OCI-LY3 (cell line): ENCODE measurements around the gene CERS2.

ENCODE experiments used
- H2AFZ ChIP-seq: fragments of 200-600, 300-600 bp; shearing (Covaris generic); 2 replicates; pipeline ENCODE4 v1.6.0; 2014; ENCODE audit warnings: antibody characterized with exemption, low read depth, low read length
- H3K27ac ChIP-seq: fragments of 200-600, 300-600 bp; sonication (generic); 2 replicates; pipeline ENCODE4 v1.5.1; 2014; ENCODE audit warnings: mild to moderate bottlenecking, low read length, moderate library complexity, mixed read lengths
- H3K27me3 ChIP-seq: fragments of 200-600, 300-600 bp; sonication (generic); 2 replicates; pipeline ENCODE4 v1.6.1; 2014; ENCODE audit warnings: low read depth, low read length, mixed read lengths
- H3K36me3 ChIP-seq: fragments of 200-600, 300-600 bp; sonication (generic); replicated peaks from 2 replicates; pipeline ENCODE3; 2014; ENCODE audit warnings: low read depth, low read length, mixed read lengths
- H3K4me1 ChIP-seq: fragments of 300-600, 200-600 bp; sonication (generic); 2 replicates; pipeline ENCODE4 v1.6.1; 2014; ENCODE audit warnings: low read length, mixed read lengths
- H3K4me2 ChIP-seq: fragments of 200-600, 300-600 bp; sonication (generic); 2 replicates; pipeline ENCODE4 v1.6.1; 2014; ENCODE audit warnings: low read length, mixed read lengths
- H3K4me3 ChIP-seq: fragments of 300-600, 200-600 bp; sonication (generic); 2 replicates; pipeline ENCODE4 v1.5.1; 2014; ENCODE audit warnings: antibody characterized with exemption, mild to moderate bottlenecking, low read length, moderate library complexity
- H3K79me2 ChIP-seq: fragments of 300-600, 200-600 bp; shearing (Covaris generic); 2 replicates; pipeline ENCODE4 v1.6.1; 2014; ENCODE audit warnings: mild to moderate bottlenecking, low read length, mixed read lengths
- H3K9ac ChIP-seq: fragments of 300-600, 200-600 bp; shearing (Covaris generic); 2 replicates; pipeline ENCODE4 v1.6.0; 2014; ENCODE audit warnings: mild to moderate bottlenecking, low read length, moderate library complexity
- H3K9me3 ChIP-seq: fragments of 200-600, 300-600 bp; shearing (Covaris generic); 2 replicates; pipeline ENCODE4 v1.6.1; 2014; ENCODE audit warnings: low read length, mixed read lengths; ENCODE audit not compliant: insufficient read depth
- H4K20me1 ChIP-seq: fragments of 200-600, 300-600 bp; sonication (generic); 2 replicates; pipeline ENCODE4 v1.6.1; 2016; ENCODE audit warnings: low read length, mixed read lengths; ENCODE audit not compliant: insufficient read depth
- CTCF ChIP-seq: fragments of 200-600, 300-600 bp; sonication (generic); IDR thresholded peaks from 2 replicates; pipeline ENCODE4 v1.5.1; 2014; ENCODE audit warnings: antibody characterized with exemption, low read length, low read depth
- EZH2phosphoT487 ChIP-seq: fragments of 200-600 bp; shearing (Covaris generic); IDR thresholded peaks from 2 replicates; pipeline ENCODE4 v1.6.1; 2018; ENCODE audit warnings: antibody characterized with exemption, mixed run types, low read depth

Gene CERS2

GRCh38 chr1:150964164-150964489, 10.5 kb downstream of the CERS2 start:
- peaks cover 11% of the 10 kb centered on the region for H3K79me2 ChIP-seq
- no peaks in the 10 kb centered on the region for H3K27me3 ChIP-seq
- no peak for TF ChIP-seq CTCF
- TF ChIP-seq EZH2phosphoT487, result no peak
- H3K9me3 ChIP-seq, result no peaks in the 10 kb centered on the region
- H3K36me3 ChIP-seq, result peaks cover 87% of the 10 kb centered on the region
- H3K4me2 ChIP-seq, result no peak overlapping the region
- no peaks in the 10 kb centered on the region for H3K4me1 ChIP-seq
- H3K4me3 ChIP-seq, result no peak overlapping the region
- H4K20me1 ChIP-seq, result 0 out of 2 replicates have a peak, but pooled peaks cover 6% of the 10 kb centered on the region
- no peak overlapping the region for H3K27ac ChIP-seq
- H3K9ac ChIP-seq, result no peak overlapping the region
- H2AFZ ChIP-seq, result no peak overlapping the region

GRCh38 chr1:150963321-150964163, 11.1 kb downstream of the CERS2 start:
- no peaks in the 10 kb centered on the region for H3K27me3 ChIP-seq
- peaks cover 87% of the 10 kb centered on the region for H3K36me3 ChIP-seq
- H3K9ac ChIP-seq, result no peak overlapping the region
- H3K9me3 ChIP-seq, result no peaks in the 10 kb centered on the region
- no peak overlapping the region for H3K4me3 ChIP-seq
- H2AFZ ChIP-seq, result no peak overlapping the region
- no peak for TF ChIP-seq EZH2phosphoT487
- no peak for TF ChIP-seq CTCF
- H3K79me2 ChIP-seq, result peaks cover 5% of the 10 kb centered on the region
- H3K4me2 ChIP-seq, result no peak overlapping the region
- no peaks in the 10 kb centered on the region for H4K20me1 ChIP-seq
- no peaks in the 10 kb centered on the region for H3K4me1 ChIP-seq
- no peak overlapping the region for H3K27ac ChIP-seq

- H3K27me3 ChIP-seq, result no peaks in the 10 kb centered on the region
- no peaks in the 10 kb centered on the region for H3K9me3 ChIP-seq
- H3K9ac ChIP-seq, result no peak overlapping the region
- no peaks in the 10 kb centered on the region for H3K79me2 ChIP-seq
- H3K27ac ChIP-seq, result no peak overlapping the region
- no peak overlapping the region for H3K4me2 ChIP-seq
- H3K4me3 ChIP-seq, result no peak overlapping the region
- TF ChIP-seq CTCF, result no peak
- no peak for TF ChIP-seq EZH2phosphoT487
- H4K20me1 ChIP-seq, result no peaks in the 10 kb centered on the region
- H2AFZ ChIP-seq, result no peak overlapping the region
- H3K36me3 ChIP-seq, result peaks cover 75% of the 10 kb centered on the region
- no peaks in the 10 kb centered on the region for H3K4me1 ChIP-seq
Observed at GRCh38 chr1:150961756-150962155, 12.9 kb downstream of the CERS2 start.

- TF ChIP-seq EZH2phosphoT487, result no peak
- no peak for TF ChIP-seq CTCF
- Histone ChIP-seq H3K4me2 (no peak overlapping the region), H3K4me3 (no peak overlapping the region), H3K4me1 (no peaks in the 10 kb centered on the region), H3K27me3 (no peaks in the 10 kb centered on the region), H4K20me1 (no peaks in the 10 kb centered on the region), H3K9me3 (no peaks in the 10 kb centered on the region), H3K79me2 (no peaks in the 10 kb centered on the region), H3K9ac (no peak overlapping the region), H2AFZ (no peak overlapping the region), H3K27ac (no peak overlapping the region), H3K36me3 (peaks cover 69% of the 10 kb centered on the region)
Observed at GRCh38 chr1:150960646-150961045, 14.0 kb downstream of the CERS2 start.
